Stimulated activated CD8-positive, alpha-beta memory T cell treated with anti-CD3 and anti-CD28 coated beads, Interleukin-15, amount 100 ng/mL, for 4 hours (primary cell): ENCODE results near the gene ZDHHC11.
"Not testable (repeated sequence)": the region's sequence is repeated elsewhere in the genome, so short reads cannot be mapped to it uniquely, and the experiment has no call there.

Experiments used
- DNase-seq, 2 donors: peaks; one replicate each; pipeline ENCODE4 v3.0.0-alpha.2; 2020; ENCODE audit warnings: low read depth in 2 of 2

ZDHHC11 gene

DNA sequence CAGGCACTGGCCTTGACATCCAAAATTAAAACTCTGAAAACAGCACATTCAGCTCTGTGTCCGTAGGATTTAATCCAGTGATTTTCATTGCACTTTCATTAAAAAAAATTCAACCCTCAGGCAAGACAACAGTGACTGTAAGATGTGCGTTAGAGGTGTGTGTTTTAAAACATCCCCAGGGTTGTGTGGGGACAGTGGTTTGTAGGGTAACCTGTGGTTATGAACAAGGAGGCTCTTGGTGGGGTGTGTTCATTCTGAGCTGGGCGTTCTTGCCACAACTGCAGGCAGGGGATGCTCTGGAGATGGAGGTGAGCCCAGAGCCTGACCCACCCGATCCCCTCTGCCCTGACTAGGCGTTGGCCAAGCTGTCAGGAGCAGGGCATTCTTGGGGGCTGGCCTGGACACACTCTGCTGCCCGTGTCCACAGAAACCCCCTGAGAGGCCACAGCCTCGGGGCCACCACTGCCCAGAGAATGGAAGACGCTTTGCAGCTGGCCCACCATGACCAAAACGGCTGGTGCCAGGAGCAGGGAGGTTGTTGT lies 103.4 kb downstream of the ZDHHC11 start:
- not testable (repeated sequence) for DNase-seq

DNA sequence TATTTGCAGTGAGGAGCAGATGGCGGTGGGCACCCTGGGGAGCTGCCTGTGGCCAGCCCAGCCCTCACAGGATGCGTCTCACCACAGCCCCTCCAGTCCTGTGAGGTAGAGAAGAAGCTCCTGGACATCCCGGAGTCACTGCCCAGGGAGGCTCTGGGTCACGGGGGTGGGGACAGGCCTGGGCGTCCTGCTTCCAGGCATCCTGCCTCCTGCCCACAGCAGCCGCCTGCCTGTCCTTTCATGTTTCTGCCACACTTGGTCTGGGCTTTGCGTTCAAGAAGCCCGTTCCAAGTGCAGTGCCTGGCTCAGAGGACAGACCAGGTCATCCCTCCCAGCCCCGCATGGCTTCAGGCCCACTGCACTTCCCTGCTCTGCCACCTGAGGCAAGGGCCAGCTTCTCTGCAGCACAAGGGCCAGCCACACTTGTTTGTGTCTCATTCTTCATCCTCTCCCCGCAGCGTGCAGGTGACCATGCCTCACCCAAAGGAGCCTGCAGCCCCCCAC lies 104.5 kb downstream of the ZDHHC11 start:
- DNase-seq = no peak
